Testis (tissue), 3 donors: ENCODE measurements around the gene PPP1R13B. TPM values are rescaled to one million over a fixed set of nuclear protein-coding genes. Genes with fewer than 3 reads are reported as not detected.

Experiments used
- DNase-seq: peaks from one replicate; pipeline ENCODE4 v3.0.0-alpha.2; 2019
- H3K27ac ChIP-seq, 2 donors: fragments of 200-600 bp; sonication (generic); one replicate each; pipeline ENCODE4 v1.5.1; 2019
- H3K27me3 ChIP-seq: fragments of 200-600 bp; sonication (generic); one replicate; pipeline ENCODE4 v1.5.1; 2019
- H3K36me3 ChIP-seq: fragments of 200-600 bp; sonication (generic); one replicate; pipeline ENCODE4 v1.5.1; 2017; ENCODE audit warnings: low read depth; ENCODE audit errors: missing control alignments
- H3K4me1 ChIP-seq: fragments of 200-600 bp; sonication (generic); one replicate; pipeline ENCODE4 v1.5.1; 2019
- H3K4me3 ChIP-seq, 2 donors: fragments of 200-600 bp; sonication (generic); one replicate each; pipeline ENCODE4 v1.5.1; 2017 to 2019
- H3K9me3 ChIP-seq: fragments of 200-600 bp; sonication (generic); one replicate; pipeline ENCODE4 v1.5.1; 2017
- POLR2A ChIP-seq: fragments of 450-650 bp; IDR thresholded peaks from one replicate; pipeline ENCODE4 v1.6.1; 2017; ENCODE audit warnings: antibody characterized with exemption, mild to moderate bottlenecking, moderate library complexity
- WGBS, 2 donors: methylation state at CpG; one replicate each; pipeline ENCODE4 v1.1.5; 2018; 5-methylcytosine and 5-hydroxymethylcytosine counted together
- intact Hi-C: fragments of 100-400 bp; cut with DNase I; formaldehyde crosslinking; loops from one replicate; pipeline ENCODE4 v1.15.1; 2023; ENCODE audit warnings: low total_unique reads
- polyA plus RNA-seq: library from polyadenylated mRNA; stranded (reverse); fragments of 350-450 nt; fragmentation: Illumina TruSeq; extraction: RNeasy Lipid Tissue Mini Kit (QIAGEN cat#74804); gene quantifications from one replicate; pipeline ENCODE4 v1.2.3, GENCODE V29; 2014; ENCODE audit warnings: low read depth, low replicate concordance; ENCODE audit not compliant: insufficient read depth
- total RNA-seq, 2 donors: library from RNA; depleted of rRNA; stranded (reverse); fragments of >200 nt; gene quantifications; one replicate each; pipeline ENCODE4 v1.2.3, GENCODE V29; 2016
- TF ChIP-seq, protein P1 (sequence below), 3 experiments: fragments of 450-650 bp in 2 of 3; fragments of 200-600 bp in 1 of 3; sonication (generic) in 1 of 3; IDR thresholded peaks; one replicate each; pipeline ENCODE4 v1.5.1; 2016 to 2019; ENCODE audit warnings: antibody characterized with exemption in 3 of 3, mild to moderate bottlenecking in 2 of 3, moderate library complexity in 1 of 3

Gene PPP1R13B
- total and polyA plus RNA-seq, 3 donors from 2014 or later: 73.1 to 89.2 (median 82.4) TPM

- DNase-seq: no peak
- Histone ChIP-seq H3K4me1 (peaks cover 49% of the 10 kb centered on the region), H3K36me3 (no peaks in the 10 kb centered on the region), H3K4me3 (no peak overlapping the region), H3K27ac (no peak overlapping the region), H3K9me3 (no peaks in the 10 kb centered on the region), H3K27me3 (no peaks in the 10 kb centered on the region)
- WGBS, 2 donors: 87 to 90% methylated on average over 6 to 9 of the region's 9 CpGs
- TF ChIP-seq, protein P1, sequence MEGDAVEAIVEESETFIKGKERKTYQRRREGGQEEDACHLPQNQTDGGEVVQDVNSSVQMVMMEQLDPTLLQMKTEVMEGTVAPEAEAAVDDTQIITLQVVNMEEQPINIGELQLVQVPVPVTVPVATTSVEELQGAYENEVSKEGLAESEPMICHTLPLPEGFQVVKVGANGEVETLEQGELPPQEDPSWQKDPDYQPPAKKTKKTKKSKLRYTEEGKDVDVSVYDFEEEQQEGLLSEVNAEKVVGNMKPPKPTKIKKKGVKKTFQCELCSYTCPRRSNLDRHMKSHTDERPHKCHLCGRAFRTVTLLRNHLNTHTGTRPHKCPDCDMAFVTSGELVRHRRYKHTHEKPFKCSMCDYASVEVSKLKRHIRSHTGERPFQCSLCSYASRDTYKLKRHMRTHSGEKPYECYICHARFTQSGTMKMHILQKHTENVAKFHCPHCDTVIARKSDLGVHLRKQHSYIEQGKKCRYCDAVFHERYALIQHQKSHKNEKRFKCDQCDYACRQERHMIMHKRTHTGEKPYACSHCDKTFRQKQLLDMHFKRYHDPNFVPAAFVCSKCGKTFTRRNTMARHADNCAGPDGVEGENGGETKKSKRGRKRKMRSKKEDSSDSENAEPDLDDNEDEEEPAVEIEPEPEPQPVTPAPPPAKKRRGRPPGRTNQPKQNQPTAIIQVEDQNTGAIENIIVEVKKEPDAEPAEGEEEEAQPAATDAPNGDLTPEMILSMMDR (IDR thresholded peaks at IDR 0.05): no peak
- TF ChIP-seq POLR2A: no peak
- intact Hi-C loops: no loop called here
These were observed 114.3 kb downstream of the PPP1R13B start for GRCh38 chr14:103732868-103733620.

GRCh38 chr14:103731916-103732867 is 115.2 kb downstream of the PPP1R13B start:
- Histone ChIP-seq H3K27me3 (no peaks in the 10 kb centered on the region), H3K27ac (no peak overlapping the region), H3K4me1 (peaks cover 44% of the 10 kb centered on the region), H3K36me3 (no peaks in the 10 kb centered on the region), H3K9me3 (no peaks in the 10 kb centered on the region), H3K4me3 (no peak overlapping the region)
- DNase-seq: no peak
- TF ChIP-seq POLR2A: no peak
- TF ChIP-seq, protein P1 (IDR thresholded peaks at IDR 0.05): no peak
- WGBS, 2 donors: 93 to 98% methylated on average over 11 to 23 of the region's 24 CpGs
- intact Hi-C loops: no loop called here

- TF ChIP-seq, protein P1 (IDR thresholded peaks at IDR 0.05): no peak
- no peak for TF ChIP-seq POLR2A
- Histone ChIP-seq H3K9me3 (no peaks in the 10 kb centered on the region), H3K27me3 (no peaks in the 10 kb centered on the region), H3K4me1 (peaks cover 40% of the 10 kb centered on the region), H3K36me3 (no peaks in the 10 kb centered on the region), H3K4me3 (no peak overlapping the region), H3K27ac (no peak overlapping the region)
- 90 to 95% methylated on average over 11 to 15 of the region's 15 CpGs for WGBS, 2 donors
- no peak for DNase-seq
- intact Hi-C loops: no loop called here
These were observed 115.9 kb downstream of the PPP1R13B start for GRCh38 chr14:103731481-103731880.

DNA sequence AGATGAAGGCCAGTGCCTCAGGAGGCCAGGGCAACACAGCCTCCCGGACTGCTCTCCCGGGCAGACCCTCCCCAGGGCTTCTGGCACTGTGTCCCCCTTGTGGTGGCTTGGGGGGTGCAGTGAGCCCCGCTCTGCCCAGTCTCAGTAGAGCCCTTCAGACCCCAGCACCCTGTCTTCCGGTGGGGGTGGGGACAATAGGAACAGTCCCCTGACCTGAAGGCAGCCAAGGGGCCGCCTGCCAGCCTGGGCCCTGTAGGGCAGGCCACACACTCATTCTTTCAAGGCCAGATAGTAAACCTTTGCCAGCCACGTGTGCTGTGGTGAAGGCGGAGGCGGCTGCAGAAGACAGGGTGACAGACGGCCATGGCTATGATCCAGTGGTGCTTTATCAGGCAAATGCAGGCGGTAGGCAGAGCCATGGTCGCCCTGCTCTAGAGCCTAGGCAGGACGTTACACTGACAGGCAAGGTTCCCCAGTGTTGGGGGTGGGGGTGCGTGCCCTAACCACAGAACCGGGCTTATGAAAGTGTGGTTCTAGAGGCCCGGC is 116.8 kb downstream of the PPP1R13B start:
- H3K9me3 ChIP-seq: no peaks in the 10 kb centered on the region
- peaks cover 39% of the 10 kb centered on the region for H3K4me1 ChIP-seq
- peak; percentile 94 for DNase-seq
- WGBS, 2 donors: 65 to 71% methylated on average over 4 to 15 of the region's 15 CpGs
- H3K36me3 ChIP-seq: no peaks in the 10 kb centered on the region
- intact Hi-C loops: no loop called here
- TF ChIP-seq, protein P1 (IDR thresholded peaks at IDR 0.05): peak in 2 of 3 experiments; percentile 5 to 12
- TF ChIP-seq POLR2A: no peak
- no peak overlapping the region for H3K4me3 ChIP-seq
- H3K27me3 ChIP-seq: no peaks in the 10 kb centered on the region
- H3K27ac ChIP-seq: peak overlapping the region in 1 of 2 donors; percentile 36
